Astrocyte (in vitro differentiated cells and primary cell): ENCODE results near the gene NAV2.

Experiments used
- CTCF ChIP-seq: IDR thresholded peaks from 2 replicates; pipeline ENCODE4 v1.5.1; 2011; ENCODE audit warnings: low read depth, mild to moderate bottlenecking, inconsistent platforms, low read length, moderate library complexity; ENCODE audit not compliant: insufficient read depth
- EZH2 ChIP-seq: IDR thresholded peaks from 2 replicates; pipeline ENCODE4 v1.6.1; 2012; ENCODE audit warnings: mild to moderate bottlenecking, low read length, inconsistent platforms; ENCODE audit not compliant: insufficient read depth

- TF ChIP-seq CTCF (no peak), EZH2 (no peak)
Observed at GRCh38 chr11:20008871-20009644, 296.4 kb downstream of the NAV2 start.
